Sigmoid colon (tissue), 7 donors: ENCODE data around the gene CCDC127. TPM values are rescaled to one million over a fixed set of nuclear protein-coding genes. Genes with fewer than 3 reads are reported as not detected.

Experiments
- DNase-seq: peaks from one replicate; pipeline ENCODE4 v3.0.0-alpha.2; 2019
- H3K27ac ChIP-seq, 4 donors: fragments of 200-600 bp; sonication (generic); one replicate each; pipeline ENCODE4 v1.5.1; 2016 to 2019; ENCODE audit warnings: mild to moderate bottlenecking in 1 of 4
- H3K27me3 ChIP-seq, 3 donors: fragments of 200-600 bp; sonication (generic); one replicate each; pipeline ENCODE4 v1.5.1; 2019; ENCODE audit warnings: mild to moderate bottlenecking in 1 of 3
- H3K36me3 ChIP-seq, 4 donors: fragments of 200-600 bp; sonication (generic); one replicate each; pipeline ENCODE4 v1.5.1; 2016 to 2019
- H3K4me1 ChIP-seq, 4 donors: fragments of 200-600 bp; sonication (generic); one replicate each; pipeline ENCODE4 v1.5.1; 2017 to 2019
- H3K4me3 ChIP-seq, 4 donors: fragments of 200-600 bp; sonication (generic); one replicate each; pipeline ENCODE4 v1.5.1; 2017 to 2019; ENCODE audit warnings: mild to moderate bottlenecking in 2 of 4, moderate library complexity in 1 of 4
- H3K9me3 ChIP-seq, 4 donors: fragments of 200-600 bp in 3 of 4; sonication (generic) in 3 of 4; one replicate each; pipeline versions ENCODE4 v1.5.1 to v1.6.1; 2013 to 2019
- EP300 ChIP-seq, 4 donors: sonication (generic); formaldehyde crosslinking; IDR thresholded peaks; one replicate each; pipeline ENCODE4 v1.6.1; 2017; ENCODE audit warnings: antibody characterized with exemption in 4 of 4
- POLR2A ChIP-seq, 2 donors: fragments of 450-650 bp; IDR thresholded peaks; one replicate each; pipeline ENCODE4 v1.6.1; 2016; ENCODE audit warnings: antibody characterized with exemption in 2 of 2, mild to moderate bottlenecking in 2 of 2, moderate library complexity in 2 of 2
- POLR2AphosphoS5 ChIP-seq, 4 donors: sonication (generic); formaldehyde crosslinking; IDR thresholded peaks; one replicate each; pipeline ENCODE4 v1.6.1; 2017; ENCODE audit warnings: antibody characterized with exemption in 4 of 4
- WGBS, 2 donors: extraction: QIAGEN DNeasy Blood & Tissue Kit; methylation state at CpG; one replicate each; pipeline ENCODE4 v1.1.7; 2013; 5-methylcytosine and 5-hydroxymethylcytosine counted together
- intact Hi-C: fragments of 100-400 bp; cut with DNase I; formaldehyde crosslinking; loops from one replicate; pipeline ENCODE4 v1.15.1; 2023
- polyA plus RNA-seq, 3 donors: library from polyadenylated mRNA; stranded (reverse); fragments of 200-250 nt; gene quantifications; one replicate each; pipeline ENCODE4 v1.2.3, GENCODE V29; 2013
- total RNA-seq, 4 donors: library from RNA; depleted of rRNA; stranded (reverse); fragments of >200 nt; gene quantifications; one replicate each; pipeline ENCODE4 v1.1.0, GENCODE V29; 2016
- TF ChIP-seq, protein P1 (sequence below), 4 experiments: fragments of 450-650 bp in 3 of 4; fragments of 200-600 bp in 1 of 4; IDR thresholded peaks; one replicate each; pipeline ENCODE4 v1.5.1; 2016 to 2019; ENCODE audit warnings: antibody characterized with exemption in 4 of 4, mild to moderate bottlenecking in 3 of 4, moderate library complexity in 2 of 4
- donor health status: healthy with polysubstance abuse.
- donor health status: Bipolar disorder and iron deficiency.
- donor health status: healthy.

CCDC127 gene
- total and polyA plus RNA-seq, 7 donors: 1.2 to 8.3 (median 5.7) TPM

DNA sequence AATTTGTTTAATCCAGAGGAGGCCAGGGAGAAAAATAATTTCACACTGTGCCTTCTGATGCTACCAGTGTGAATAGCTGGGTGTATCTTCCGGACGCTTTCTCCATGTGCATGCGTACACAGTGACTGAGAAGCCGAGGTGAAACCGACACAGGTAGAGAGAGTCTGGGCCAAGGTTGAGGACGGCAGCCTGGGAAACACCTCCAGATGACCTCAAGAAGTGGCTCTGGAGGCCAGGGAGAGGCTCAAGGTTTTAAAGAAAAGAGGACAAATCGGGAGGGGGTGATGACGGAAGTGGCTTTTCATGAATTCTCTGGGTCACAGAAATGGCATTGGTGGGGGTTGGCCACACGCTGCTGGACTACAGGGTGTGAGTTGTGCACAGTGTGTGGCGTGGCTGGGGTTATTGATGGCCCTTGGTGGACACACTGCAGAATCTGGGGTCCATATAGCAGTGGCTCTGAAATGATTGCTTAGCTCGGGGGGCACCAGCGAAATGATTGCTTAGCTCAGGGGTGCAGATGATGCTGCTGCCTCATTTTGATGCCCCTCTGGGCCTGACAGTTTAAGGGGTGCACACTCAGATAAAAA lies 60.7 kb downstream of the CCDC127 start:
- intact Hi-C loops: no loop called here
- Histone ChIP-seq H3K27ac (no peak overlapping the region), H3K36me3 (no peaks in the 10 kb centered on the region), H3K27me3 (no peaks in the 10 kb centered on the region), H3K4me3 (no peak overlapping the region), H3K9me3 (no peaks in the 10 kb centered on the region), H3K4me1 (no peaks in the 10 kb centered on the region)
- no peak for DNase-seq
- WGBS, 2 donors: 83 to 92% methylated on average over 12 of the region's 12 CpGs
- TF ChIP-seq POLR2A (IDR thresholded peaks at IDR 0.05): no peak

DNA sequence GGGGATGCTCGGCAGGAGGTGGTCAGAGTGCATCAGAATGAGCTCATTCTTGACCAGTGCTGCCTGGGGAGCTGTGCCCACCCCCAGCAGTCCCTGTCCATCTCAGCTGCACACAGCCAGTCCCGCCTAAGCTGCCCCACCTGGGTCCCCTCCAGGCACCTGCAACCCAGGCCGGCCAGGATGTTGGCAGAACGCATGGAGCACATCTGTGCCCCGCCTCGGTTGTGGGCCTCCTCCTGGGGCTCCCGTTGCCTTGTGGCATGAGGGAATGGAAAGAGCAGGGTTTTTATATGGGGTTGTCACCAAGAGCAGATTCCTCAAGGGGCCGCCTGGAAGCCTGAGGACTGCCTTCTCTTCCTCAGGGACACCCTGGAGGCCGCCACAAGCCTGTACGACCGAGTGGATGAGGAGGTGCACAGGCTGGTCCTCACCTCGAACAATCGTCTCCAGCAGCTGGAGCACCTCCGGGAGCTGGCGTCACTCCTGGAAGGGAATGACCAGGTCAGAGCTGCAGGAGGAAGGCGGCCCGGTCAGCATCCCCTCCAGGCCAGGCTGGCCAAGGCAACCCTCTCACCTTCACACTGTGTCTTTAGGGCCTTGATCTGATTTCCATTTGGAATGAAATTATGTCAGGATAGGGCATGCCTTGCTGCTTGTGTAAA lies 61.4 kb downstream of the CCDC127 start:
- Histone ChIP-seq H3K36me3 (no peaks in the 10 kb centered on the region), H3K4me1 (no peaks in the 10 kb centered on the region), H3K27me3 (no peaks in the 10 kb centered on the region), H3K4me3 (no peak overlapping the region), H3K27ac (no peak overlapping the region), H3K9me3 (no peaks in the 10 kb centered on the region)
- no peak for TF ChIP-seq EP300 (IDR thresholded peaks at IDR 0.05)
- TF ChIP-seq, protein P1, sequence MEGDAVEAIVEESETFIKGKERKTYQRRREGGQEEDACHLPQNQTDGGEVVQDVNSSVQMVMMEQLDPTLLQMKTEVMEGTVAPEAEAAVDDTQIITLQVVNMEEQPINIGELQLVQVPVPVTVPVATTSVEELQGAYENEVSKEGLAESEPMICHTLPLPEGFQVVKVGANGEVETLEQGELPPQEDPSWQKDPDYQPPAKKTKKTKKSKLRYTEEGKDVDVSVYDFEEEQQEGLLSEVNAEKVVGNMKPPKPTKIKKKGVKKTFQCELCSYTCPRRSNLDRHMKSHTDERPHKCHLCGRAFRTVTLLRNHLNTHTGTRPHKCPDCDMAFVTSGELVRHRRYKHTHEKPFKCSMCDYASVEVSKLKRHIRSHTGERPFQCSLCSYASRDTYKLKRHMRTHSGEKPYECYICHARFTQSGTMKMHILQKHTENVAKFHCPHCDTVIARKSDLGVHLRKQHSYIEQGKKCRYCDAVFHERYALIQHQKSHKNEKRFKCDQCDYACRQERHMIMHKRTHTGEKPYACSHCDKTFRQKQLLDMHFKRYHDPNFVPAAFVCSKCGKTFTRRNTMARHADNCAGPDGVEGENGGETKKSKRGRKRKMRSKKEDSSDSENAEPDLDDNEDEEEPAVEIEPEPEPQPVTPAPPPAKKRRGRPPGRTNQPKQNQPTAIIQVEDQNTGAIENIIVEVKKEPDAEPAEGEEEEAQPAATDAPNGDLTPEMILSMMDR (IDR thresholded peaks at IDR 0.05): no peak
- no peak for TF ChIP-seq POLR2AphosphoS5 (IDR thresholded peaks at IDR 0.05)
- TF ChIP-seq POLR2A (IDR thresholded peaks at IDR 0.05): no peak
- intact Hi-C loops: no loop called here
- peak; percentile 57 for DNase-seq
- WGBS, 2 donors: 79 to 89% methylated on average over 17 of the region's 17 CpGs

DNA sequence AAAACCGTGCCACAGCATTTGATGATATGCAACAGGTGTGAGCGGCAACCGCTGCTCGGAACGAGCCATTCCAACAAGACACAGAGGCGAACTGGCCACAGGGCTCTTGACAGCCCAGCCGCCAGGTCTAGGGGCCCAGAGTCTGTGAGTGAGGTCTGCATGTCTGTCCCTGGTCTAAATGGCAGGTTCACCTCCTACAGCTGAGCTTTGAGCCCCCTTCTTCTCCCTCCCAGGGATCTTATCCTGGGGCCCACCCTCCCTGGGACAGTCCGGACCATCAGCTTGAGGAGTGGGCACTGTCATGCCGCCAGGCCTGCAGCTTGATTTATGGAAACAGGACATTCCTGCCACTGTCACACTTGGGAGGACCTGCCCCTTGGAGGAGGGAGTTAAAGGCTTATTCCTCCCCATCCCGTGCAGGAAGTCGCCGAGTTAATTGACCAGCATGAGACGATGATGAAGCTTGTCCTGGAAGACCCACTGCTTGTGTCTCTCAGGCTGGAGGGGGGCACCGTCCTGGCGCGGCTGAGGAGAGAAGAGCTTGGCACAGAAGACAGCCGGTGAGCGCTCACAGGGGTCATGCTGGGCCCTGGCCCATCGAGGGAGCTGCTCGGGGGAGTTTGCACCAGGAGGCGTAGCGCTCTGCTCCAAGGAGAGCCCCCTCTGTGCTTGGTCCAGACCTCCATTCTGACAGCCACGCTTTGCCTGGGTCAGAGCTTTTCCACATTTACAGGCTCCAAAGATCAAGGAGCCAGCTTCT lies 62.1 kb downstream of the CCDC127 start:
- peak; percentile 49 for DNase-seq
- Histone ChIP-seq H3K4me1 (no peaks in the 10 kb centered on the region), H3K27ac (no peak overlapping the region), H3K9me3 (no peaks in the 10 kb centered on the region), H3K4me3 (no peak overlapping the region), H3K27me3 (no peaks in the 10 kb centered on the region), H3K36me3 (no peaks in the 10 kb centered on the region)
- TF ChIP-seq POLR2AphosphoS5 (IDR thresholded peaks at IDR 0.05) (no peak), EP300 (IDR thresholded peaks at IDR 0.05) (no peak)
- intact Hi-C loops: no loop called here
- WGBS, 2 donors: 82 to 89% methylated on average over 23 of the region's 23 CpGs

DNA sequence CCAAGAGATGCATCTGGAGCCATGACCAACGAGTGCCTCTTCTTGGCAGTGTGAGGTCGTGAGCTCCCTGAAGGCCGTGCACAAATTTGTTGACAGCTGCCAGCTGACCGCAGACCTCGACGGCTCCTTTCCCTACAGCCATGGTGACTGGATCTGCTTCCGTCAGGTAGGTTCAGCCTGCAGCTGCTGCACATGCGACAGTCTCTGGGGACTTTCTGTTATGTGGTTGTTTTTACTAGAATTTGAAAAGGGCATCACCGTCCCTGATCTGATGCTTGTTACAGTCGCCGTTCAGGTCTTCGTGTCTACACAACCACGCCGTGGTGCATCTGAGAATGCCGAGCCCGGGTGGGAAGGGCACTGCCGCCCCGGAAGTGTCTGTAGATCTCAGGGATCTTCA lies 63.1 kb downstream of the CCDC127 start:
- no peak for DNase-seq

DNA sequence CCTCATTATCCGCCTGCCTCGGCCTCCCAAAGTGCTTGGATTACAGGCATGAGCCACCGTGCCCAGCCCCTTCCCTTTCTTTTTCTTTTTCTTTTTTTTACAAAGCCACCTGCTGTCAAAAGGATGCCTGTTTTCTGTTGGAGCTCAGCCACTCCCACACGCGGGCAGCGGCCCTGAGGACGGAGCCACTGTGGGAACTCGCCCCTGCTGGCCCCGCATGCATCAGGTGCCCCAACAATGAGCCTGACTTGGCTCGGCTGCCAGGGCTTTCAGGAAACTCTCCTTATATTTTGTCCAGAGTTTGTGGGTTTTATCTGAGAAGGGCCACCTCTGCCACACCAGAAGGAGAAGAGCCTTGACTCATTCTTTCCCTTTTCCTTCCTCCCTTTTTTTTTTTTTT lies 63.7 kb downstream of the CCDC127 start:
- intact Hi-C loops: no loop called here
- H3K4me1 ChIP-seq: no peaks in the 10 kb centered on the region
- no peak for DNase-seq

More for the DNA sequence above, 63.1 kb downstream of the CCDC127 start:
- TF ChIP-seq, protein P1 (IDR thresholded peaks at IDR 0.05): no peak
- Histone ChIP-seq H3K9me3 (no peaks in the 10 kb centered on the region), H3K27me3 (no peaks in the 10 kb centered on the region), H3K4me3 (no peak overlapping the region), H3K27ac (no peak overlapping the region), H3K36me3 (no peaks in the 10 kb centered on the region), H3K4me1 (no peaks in the 10 kb centered on the region)
- intact Hi-C loops: no loop called here
- WGBS, 2 donors: 82 to 88% methylated on average over 18 of the region's 18 CpGs

More for the DNA sequence above, 63.7 kb downstream of the CCDC127 start:
- Histone ChIP-seq H3K36me3 (no peaks in the 10 kb centered on the region), H3K4me3 (no peak overlapping the region), H3K27me3 (no peaks in the 10 kb centered on the region), H3K9me3 (no peaks in the 10 kb centered on the region), H3K27ac (no peak overlapping the region)
- no peak for TF ChIP-seq POLR2AphosphoS5 (IDR thresholded peaks at IDR 0.05)
- TF ChIP-seq, protein P1 (IDR thresholded peaks at IDR 0.05): no peak
- TF ChIP-seq EP300 (IDR thresholded peaks at IDR 0.05): no peak
- no peak for TF ChIP-seq POLR2A (IDR thresholded peaks at IDR 0.05)
- WGBS, 2 donors: 53 to 72% methylated on average over 10 of the region's 10 CpGs
